CD4-positive, alpha-beta T cell treated with Interferon alpha-2 for 1 hour (primary cell): ENCODE results near the gene SLC10A3.

Experiments
- DNase-seq, 2 donors: peaks; one replicate each; pipeline ENCODE4 v3.0.0-alpha.2; 2020 to 2022

Gene SLC10A3, protein sequence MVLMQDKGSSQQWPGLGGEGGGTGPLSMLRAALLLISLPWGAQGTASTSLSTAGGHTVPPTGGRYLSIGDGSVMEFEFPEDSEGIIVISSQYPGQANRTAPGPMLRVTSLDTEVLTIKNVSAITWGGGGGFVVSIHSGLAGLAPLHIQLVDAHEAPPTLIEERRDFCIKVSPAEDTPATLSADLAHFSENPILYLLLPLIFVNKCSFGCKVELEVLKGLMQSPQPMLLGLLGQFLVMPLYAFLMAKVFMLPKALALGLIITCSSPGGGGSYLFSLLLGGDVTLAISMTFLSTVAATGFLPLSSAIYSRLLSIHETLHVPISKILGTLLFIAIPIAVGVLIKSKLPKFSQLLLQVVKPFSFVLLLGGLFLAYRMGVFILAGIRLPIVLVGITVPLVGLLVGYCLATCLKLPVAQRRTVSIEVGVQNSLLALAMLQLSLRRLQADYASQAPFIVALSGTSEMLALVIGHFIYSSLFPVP

GRCh38 chrX:154490414-154491083 lies at the start of gene SLC10A3:
SLC10A3 (minus strand) TSS chrX:154490629; CDS start chrX:154488940, 1,689 bp downstream.
- DNase-seq = peak; percentile 94

GRCh38 chrX:154539077-154539476 lies 48.6 kb upstream of the SLC10A3 start:
- no peak for DNase-seq

DNA sequence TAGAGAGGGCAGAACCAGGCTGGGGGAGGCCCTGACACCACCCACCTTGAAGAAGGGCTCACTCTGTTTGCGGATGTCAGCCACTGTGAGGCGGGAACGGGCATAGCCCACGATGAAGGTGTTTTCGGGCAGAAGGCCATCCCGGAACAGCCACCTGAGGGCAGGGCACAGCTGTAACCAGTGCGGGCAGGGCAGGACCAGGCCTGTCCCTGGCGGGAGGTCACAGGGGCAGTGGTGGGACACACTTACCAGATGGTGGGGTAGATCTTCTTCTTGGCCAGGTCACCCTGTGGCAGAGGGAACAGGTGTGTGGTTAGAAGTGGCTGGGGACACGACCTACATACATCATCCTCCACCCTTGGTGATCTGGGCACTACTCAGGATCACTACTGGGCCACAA lies 45.5 kb upstream of the SLC10A3 start:
- DNase-seq = no peak

- peak; percentile 89 to 90 for DNase-seq
These were observed 44.3 kb upstream of the SLC10A3 start for GRCh38 chrX:154534526-154535322.

- DNase-seq = no peak
These were observed 42.3 kb upstream of the SLC10A3 start for GRCh38 chrX:154532690-154533089.

GRCh38 chrX:154531626-154532025 lies 41.2 kb upstream of the SLC10A3 start:
- no peak for DNase-seq

DNA sequence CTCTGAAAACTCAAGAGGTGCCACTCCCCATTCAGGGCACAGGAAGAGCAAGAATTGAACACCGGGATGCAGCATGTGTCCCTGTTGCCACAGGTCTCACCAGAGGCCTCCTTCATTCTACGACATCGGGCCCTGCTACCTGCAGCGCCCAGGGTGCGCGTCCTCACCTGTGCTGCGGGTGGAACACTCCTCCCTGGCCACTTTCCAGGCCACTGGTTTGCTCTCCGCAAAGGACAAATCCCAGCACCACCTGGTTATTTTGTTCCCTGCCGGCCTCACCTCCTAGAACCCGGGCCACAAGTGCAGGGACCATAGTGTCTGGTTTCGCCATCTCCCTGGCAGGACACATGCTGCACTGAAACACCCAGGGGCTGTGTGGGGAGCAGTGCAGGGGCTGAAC lies 39.9 kb upstream of the SLC10A3 start:
- no peak for DNase-seq

DNA sequence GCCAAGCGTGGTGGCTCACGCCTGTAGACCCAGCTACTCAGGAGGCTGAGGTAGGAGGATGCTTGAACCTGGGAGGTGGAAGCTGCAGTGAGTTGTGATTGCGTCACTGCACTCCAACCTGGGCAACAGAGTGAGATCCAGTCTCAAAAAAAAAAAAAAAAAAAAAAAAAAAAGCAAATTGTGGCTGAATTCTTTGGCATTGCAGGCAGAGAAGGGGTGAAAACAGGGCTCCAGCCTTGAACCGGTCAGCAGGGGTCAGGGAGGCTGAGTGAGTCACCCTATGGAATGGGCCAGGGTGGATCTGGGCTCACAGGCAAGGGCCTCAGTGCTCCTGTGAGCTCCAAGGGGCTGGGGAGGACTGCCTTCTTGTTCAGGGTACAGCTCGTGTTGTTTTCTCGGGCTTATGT lies 38.8 kb upstream of the SLC10A3 start:
- no peak for DNase-seq

DNA sequence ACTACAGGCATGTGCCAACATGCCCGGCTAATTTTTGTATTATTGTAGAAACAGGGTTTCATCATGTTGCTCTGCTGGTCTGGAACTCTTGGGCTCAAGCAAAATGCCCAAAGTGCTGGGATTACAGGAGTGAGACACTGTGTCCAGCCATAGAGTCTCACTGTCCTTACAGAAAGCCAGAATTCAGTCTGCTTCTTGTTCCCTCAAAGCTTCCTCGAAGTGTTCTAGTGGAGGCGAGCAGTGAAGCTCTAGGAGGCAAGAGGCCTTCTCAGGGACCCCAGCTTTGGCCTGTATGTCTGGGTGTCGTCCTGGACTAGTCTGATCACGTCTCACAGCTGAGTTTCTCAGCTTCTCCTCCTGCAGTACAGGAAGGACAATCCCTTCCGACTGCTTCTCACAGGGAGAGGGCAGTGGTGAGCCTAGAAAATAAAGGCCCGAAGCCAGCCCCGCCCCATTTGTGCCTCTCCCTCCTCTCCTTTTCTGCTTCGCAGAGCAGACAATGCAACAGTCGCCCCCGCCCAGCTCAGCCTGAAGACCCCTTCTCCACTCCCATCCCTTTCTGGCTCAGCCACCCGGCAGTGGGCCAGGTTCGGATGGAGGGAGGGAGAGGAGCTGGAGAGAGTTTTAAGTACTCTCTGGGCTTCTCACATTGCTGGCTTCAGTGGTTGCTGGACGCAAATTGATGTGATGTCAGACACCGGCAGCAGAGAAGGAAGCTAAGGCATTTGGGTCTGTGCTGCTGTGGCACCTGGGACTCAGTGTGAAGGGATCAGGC lies 36.7 kb upstream of the SLC10A3 start:
- DNase-seq = peak; percentile 61 to 68

DNA sequence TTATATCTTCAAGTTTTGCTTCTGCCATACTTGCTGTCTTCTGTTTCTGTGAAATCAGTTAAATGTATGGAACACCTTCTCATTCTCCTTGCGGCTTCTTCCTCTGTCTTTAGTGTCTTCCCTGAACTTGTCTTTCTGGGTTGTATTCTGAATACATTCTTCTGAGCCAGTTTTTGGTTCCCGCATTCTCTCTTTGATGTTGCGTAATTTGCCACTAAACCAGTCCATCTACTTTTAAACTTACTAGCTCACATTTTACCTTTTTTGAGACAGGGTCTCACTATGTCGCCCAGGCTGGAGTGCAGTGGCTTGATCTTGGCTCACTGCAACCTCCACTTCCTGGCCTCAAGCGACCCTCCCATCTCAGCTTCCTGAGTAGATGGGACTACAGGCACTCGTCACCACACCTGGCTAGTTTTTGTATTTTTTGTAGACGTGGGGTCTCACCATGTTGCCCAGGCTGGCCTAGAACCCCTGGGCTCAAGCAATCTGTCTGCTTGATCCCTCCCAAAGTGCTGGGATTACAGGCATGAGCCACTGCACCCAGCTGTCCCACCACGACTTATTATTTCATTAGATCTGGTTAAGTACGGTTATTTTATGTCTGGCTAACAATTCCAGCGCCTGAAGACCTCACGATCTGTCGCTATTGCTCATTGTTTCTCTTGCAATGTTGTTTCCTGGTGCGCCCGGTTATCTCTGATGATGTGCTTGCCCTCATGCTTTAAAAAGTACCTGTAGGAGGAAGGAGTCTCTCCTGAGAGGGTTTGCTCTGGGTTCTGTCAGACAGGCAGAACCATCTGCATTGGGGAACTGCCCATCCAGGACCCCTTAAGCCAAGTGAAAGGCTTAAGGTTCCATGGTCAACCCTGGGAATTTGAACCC lies 35.4 kb upstream of the SLC10A3 start:
- no peak for DNase-seq

- DNase-seq = no peak
These were observed 29.0 kb upstream of the SLC10A3 start for GRCh38 chrX:154519389-154519788.

GRCh38 chrX:154517101-154517781 lies 26.8 kb upstream of the SLC10A3 start:
- no peak for DNase-seq

DNA sequence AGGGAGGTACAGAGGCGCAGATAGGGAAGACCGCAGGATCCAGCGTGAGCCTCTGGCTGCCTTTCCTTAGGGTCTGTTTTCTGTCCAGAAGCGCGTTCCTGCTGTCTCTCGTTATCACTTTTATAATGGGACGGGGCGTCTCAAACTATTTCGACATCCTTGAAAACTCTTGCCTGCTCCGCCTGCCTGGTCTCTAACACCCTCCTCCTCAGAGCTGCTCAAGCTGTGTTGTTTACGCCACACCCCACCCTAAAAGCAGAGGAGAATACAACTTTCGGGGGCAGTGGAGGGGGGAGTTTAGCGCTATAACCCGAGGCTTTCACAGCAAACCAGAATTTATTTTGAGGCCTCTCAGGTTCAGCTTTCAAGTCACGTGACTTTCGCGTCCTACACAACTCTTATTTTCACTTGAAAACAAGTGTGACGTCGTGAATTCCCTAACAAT lies 26.2 kb upstream of the SLC10A3 start:
- DNase-seq = peak in 1 of 2 donors; percentile 42

DNA sequence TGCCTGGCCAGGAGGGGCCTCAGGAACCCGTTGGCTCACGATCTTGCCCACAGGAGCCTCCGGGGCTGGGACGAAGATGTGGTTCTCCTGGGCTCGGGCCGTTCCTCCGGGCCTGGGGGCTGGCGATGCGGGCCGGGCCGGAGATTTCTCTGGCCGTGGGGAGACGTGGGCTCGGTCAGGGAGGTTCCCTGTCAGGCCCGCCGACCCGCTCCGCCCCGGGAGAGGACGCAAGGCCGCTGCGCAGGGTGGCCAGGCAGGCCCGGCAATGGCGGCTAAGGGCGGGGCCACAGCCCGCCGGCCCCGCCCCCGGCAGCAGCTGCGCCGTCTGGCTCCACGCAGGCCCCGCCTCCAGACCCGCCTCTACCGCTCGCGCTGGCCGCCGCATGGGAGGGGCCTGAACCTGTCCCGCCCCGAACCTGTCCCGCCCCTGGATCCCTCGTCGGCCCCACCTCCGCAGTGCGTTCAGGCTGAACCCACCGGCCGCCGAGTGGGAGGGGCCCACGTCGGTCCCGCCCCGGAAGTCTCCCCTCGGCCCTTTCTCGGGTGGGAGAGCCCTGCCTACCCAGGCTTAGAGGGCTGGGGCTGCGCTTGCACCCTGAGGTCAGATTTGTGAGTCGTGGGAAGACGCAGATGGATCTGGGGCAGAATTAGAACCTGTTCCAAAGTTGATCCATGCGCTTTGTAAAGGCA lies 25.7 kb upstream of the SLC10A3 start, which contains the start of gene FAM3A:
FAM3A (minus strand) TSS at position 267 of the 690 bp plus-strand sequence. CDS start 460 bp downstream, outside the sequence.
- peak; percentile 92 to 95 for DNase-seq

- peak; percentile 18 to 41 for DNase-seq
These were observed 24.9 kb upstream of the SLC10A3 start for GRCh38 chrX:154515090-154515965.

DNA sequence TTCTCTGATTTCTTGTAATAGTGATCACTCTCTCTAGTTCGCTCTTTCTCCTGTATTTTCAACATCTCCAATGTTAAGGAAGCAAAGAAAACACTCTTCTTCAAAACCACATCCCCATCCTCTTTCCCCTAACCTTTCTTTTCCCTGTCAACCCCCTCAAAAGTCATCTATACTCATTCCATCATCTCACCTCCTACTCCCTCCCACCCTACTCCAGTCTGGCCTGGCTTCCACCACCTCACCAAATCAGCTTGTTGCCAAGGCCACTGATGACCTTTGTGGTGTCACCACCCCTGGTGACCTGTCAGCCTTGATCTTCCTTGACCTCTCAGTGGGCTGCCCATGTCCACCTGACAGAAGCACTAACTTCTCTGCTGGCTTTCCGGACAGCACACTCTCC lies 23.3 kb upstream of the SLC10A3 start:
- DNase-seq = no peak

DNA sequence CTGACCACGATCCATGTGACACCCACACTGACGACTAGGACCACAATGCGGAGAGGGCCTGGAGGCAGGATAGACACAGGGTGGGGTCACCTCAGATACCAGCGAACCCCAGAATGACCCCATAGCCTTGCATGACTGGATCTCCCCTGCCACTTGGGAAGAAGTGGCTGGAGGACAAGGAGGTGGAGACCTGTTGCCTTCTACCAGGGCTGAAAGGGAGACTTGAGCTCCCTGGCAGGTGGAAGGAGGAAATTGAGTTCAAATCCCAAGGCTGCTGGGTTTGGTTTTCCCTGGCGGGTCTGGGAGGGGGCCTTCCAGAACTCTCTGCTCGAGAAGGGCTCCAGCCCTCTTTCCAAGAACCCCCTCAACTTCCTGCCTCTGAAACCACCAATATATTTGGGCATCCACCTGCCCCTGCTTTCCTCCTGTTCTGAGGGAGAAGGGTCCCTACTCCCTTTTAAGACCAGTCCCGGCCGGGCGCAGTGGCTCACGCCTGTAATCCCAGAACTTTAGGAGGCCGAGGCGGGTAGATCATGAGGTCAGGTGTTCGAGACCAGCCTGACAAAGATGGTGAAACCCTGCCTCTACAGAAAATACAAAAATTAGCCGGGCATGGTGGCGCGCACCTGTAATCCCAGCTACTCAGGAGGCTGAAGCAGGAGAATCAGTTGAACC lies 22.6 kb upstream of the SLC10A3 start:
- DNase-seq = no peak

- no peak for DNase-seq
These were observed 21.3 kb upstream of the SLC10A3 start for GRCh38 chrX:154511761-154512160.
